Adipocyte (in vitro differentiated cells): ENCODE results near the gene ADPRHL1.

Experiments used
- DNase-seq: peaks from one replicate; pipeline ENCODE4 v3.0.0-alpha.2; 2015; ENCODE audit warnings: low read depth
- H3K27me3 ChIP-seq: replicated peaks from 2 replicates; pipeline ENCODE4 v1.7.0; 2013; ENCODE audit warnings: mild to moderate bottlenecking, low read length, moderate library complexity; ENCODE audit not compliant: control insufficient read depth, insufficient read depth
- H3K36me3 ChIP-seq: 2 replicates; pipeline ENCODE4 v1.7.0; 2013; ENCODE audit warnings: low read length, mild to moderate bottlenecking, moderate library complexity; ENCODE audit not compliant: control insufficient read depth, insufficient read depth, severe bottlenecking
- H3K4me1 ChIP-seq: 2 replicates; pipeline ENCODE4 v1.7.0; 2013; ENCODE audit warnings: mild to moderate bottlenecking, low read length, moderate library complexity; ENCODE audit not compliant: control insufficient read depth, insufficient read depth
- H3K4me3 ChIP-seq: 2 replicates; pipeline ENCODE4 v1.7.0; 2013; ENCODE audit warnings: mild to moderate bottlenecking, low read length, moderate library complexity
- H3K9ac ChIP-seq: 2 replicates; pipeline ENCODE4 v1.7.0; 2013; ENCODE audit warnings: mild to moderate bottlenecking, low read length, moderate library complexity
- H3K9me3 ChIP-seq: 2 replicates; pipeline ENCODE4 v1.7.0; 2013; ENCODE audit warnings: mild to moderate bottlenecking, low read length, moderate library complexity; ENCODE audit not compliant: control insufficient read depth

Gene ADPRHL1

GRCh38 chr13:113466383-113466782 is 13.1 kb upstream of the ADPRHL1 start:
- Histone ChIP-seq H3K36me3 (peaks cover 16% of the 10 kb centered on the region), H3K27me3 (no peaks in the 10 kb centered on the region), H3K4me1 (peaks cover 6% of the 10 kb centered on the region), H3K4me3 (no peak overlapping the region), H3K9me3 (no peaks in the 10 kb centered on the region), H3K9ac (no peak overlapping the region)
- DNase-seq, result no peak

DNA sequence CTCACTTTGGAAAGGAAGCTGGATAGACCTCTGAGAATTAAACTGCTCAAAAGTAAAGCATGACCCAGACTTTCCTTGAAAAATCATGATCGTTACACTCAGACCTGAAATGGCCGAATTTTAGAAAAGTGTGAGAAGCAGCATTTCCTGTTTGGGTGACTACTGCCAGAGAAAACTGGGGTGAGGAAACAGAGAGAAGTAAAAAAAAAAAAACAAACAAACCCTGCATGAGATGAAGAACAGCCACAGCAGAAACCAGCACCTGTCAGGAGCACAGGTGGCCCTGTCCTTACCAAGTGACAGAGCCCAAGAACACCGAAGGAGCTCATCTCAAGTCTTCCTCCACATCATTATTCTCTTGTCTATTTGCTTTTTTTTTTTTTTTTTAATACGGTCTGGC is 12.0 kb upstream of the ADPRHL1 start:
- Histone ChIP-seq H3K36me3 (peaks cover 23% of the 10 kb centered on the region), H3K9ac (no peak overlapping the region), H3K4me3 (no peak overlapping the region)

GRCh38 chr13:113464476-113464875 is 11.2 kb upstream of the ADPRHL1 start:
- Histone ChIP-seq H3K4me3 (no peak overlapping the region), H3K9ac (no peak overlapping the region), H3K4me1 (no peaks in the 10 kb centered on the region), H3K27me3 (no peaks in the 10 kb centered on the region), H3K9me3 (no peaks in the 10 kb centered on the region), H3K36me3 (peaks cover 32% of the 10 kb centered on the region)
- DNase-seq, result no peak

More for the DNA sequence above, 12.0 kb upstream of the ADPRHL1 start:
- Histone ChIP-seq H3K4me1 (peaks cover 6% of the 10 kb centered on the region), H3K27me3 (no peaks in the 10 kb centered on the region), H3K9me3 (no peaks in the 10 kb centered on the region)
- no peak for DNase-seq

DNA sequence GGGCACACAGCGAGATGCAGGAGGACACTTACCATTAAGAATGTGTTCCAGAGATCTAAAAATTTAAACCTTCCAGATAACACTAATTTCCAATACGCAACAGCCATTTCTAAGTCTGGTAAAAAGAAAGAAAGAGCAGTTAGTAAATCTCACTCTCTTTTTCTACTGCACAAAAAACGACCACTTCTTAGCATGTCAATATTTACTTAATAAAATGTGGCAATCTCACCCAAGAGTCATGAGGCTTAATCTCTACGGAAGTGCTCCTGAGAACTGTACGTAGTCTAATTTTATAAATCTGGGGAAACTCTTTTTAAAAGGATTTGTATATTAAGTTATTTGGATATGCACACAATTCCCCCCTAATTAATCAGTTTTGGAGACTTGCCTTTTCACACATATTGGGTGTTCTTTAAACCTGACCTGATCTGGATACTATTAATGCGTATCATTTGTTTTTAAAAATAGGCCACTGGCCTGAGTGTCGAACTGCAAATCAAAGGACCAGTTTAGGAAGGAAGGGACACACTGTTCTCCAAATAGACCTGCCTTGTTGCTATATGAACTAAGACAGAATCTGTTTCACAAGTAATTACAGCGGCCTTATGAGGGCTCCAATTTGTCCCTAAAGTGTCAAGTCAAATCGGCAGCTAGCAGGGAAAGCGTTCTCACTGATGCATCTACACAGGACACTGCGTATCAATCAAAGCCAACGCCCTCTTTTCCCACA is 7.9 kb upstream of the ADPRHL1 start:
- no peaks in the 10 kb centered on the region for H3K4me1 ChIP-seq
- peaks cover 46% of the 10 kb centered on the region for H3K36me3 ChIP-seq

DNA sequence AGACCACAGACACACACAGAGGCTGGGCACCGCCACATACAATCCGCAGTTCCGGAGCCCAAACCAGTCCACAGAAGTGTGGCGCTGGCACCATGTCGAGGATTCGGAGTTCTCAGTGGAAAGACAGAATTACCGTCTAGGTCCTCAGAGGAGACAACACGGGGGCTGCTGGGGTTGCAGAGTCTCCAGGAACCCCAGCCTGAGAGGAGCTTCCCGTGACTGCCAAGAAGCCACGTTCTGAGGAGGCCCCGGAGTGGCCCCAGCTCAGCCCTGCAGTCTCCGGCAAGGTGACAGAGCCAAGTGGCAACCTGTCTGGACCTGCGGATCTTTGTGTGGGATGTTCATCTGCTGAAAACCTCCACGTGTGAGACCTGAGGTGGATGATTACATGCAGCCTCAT is 7.3 kb upstream of the ADPRHL1 start:
- no peak overlapping the region for H3K4me3 ChIP-seq
- peaks cover 49% of the 10 kb centered on the region for H3K36me3 ChIP-seq
- no peak overlapping the region for H3K9ac ChIP-seq
- DNase-seq, result no peak
- H3K4me1 ChIP-seq, result no peaks in the 10 kb centered on the region
- H3K9me3 ChIP-seq, result no peaks in the 10 kb centered on the region
- no peaks in the 10 kb centered on the region for H3K27me3 ChIP-seq

More for the DNA sequence above, 7.9 kb upstream of the ADPRHL1 start:
- no peak for DNase-seq
- Histone ChIP-seq H3K27me3 (no peaks in the 10 kb centered on the region), H3K4me3 (no peak overlapping the region), H3K9me3 (no peaks in the 10 kb centered on the region), H3K9ac (no peak overlapping the region)

DNA sequence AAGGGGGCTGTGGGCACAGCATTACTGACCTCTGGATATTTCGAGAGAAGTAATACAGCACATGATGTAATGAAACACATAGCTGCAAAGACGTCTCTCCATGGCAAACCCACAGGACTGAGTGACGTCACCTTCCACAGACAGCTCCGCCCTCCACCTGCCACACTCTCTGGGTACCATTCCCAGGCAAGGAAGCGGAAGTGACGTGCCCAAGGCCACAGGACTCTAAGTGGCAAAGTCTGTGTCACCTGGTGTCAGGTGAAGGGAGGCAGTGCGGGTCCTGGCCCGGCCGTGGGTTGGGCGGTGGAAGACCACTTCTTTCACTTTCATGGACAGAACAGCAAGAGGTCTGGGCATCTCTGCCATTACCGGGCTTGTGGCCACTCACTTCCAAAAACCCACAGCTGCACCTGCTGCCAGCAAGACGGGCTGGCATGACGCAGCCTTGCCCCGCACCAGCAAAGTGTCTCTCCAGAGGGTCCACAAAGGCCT is 6.8 kb upstream of the ADPRHL1 start:
- DNase-seq, result no peak
- no peaks in the 10 kb centered on the region for H3K27me3 ChIP-seq
- no peaks in the 10 kb centered on the region for H3K4me1 ChIP-seq
- H3K4me3 ChIP-seq, result no peak overlapping the region
- H3K9ac ChIP-seq, result no peak overlapping the region
- no peaks in the 10 kb centered on the region for H3K9me3 ChIP-seq
- peaks cover 53% of the 10 kb centered on the region for H3K36me3 ChIP-seq

- peaks cover 55% of the 10 kb centered on the region for H3K36me3 ChIP-seq
- H3K4me1 ChIP-seq, result no peaks in the 10 kb centered on the region
- no peaks in the 10 kb centered on the region for H3K9me3 ChIP-seq
- H3K9ac ChIP-seq, result no peak overlapping the region
- H3K4me3 ChIP-seq, result no peak overlapping the region
- peak; percentile 7 for DNase-seq
- H3K27me3 ChIP-seq, result no peaks in the 10 kb centered on the region
Measured at GRCh38 chr13:113458253-113459065, 5.2 kb upstream of the ADPRHL1 start.

DNA sequence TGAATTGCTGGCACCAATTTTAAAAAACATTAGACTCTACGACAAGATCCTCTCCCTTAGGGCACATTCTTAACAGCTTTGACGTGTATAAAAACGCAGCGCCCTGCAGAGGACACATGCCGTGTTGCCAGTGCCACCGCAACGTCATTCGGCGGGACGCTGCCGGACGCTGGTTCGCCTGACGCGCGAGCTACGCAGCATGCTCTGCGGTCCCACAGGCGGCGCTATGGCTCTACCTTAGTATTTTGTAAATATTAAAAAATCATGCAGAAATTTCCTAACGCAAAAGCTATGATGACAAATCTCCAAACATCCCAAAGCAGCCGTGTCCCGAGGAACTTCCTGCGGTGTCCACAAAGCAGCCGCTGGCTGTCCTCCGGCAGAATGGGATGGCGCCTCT is 4.2 kb upstream of the ADPRHL1 start:
- H3K4me1 ChIP-seq, result no peaks in the 10 kb centered on the region
- no peak for DNase-seq
- no peak overlapping the region for H3K4me3 ChIP-seq
- H3K9ac ChIP-seq, result no peak overlapping the region
- H3K36me3 ChIP-seq, result peaks cover 59% of the 10 kb centered on the region
- no peaks in the 10 kb centered on the region for H3K9me3 ChIP-seq
- no peaks in the 10 kb centered on the region for H3K27me3 ChIP-seq

- H3K4me3 ChIP-seq, result no peak overlapping the region
- no peak for DNase-seq
- peaks cover 54% of the 10 kb centered on the region for H3K36me3 ChIP-seq
- H3K9me3 ChIP-seq, result no peaks in the 10 kb centered on the region
- no peak overlapping the region for H3K9ac ChIP-seq
- no peaks in the 10 kb centered on the region for H3K4me1 ChIP-seq
- no peaks in the 10 kb centered on the region for H3K27me3 ChIP-seq
Measured at GRCh38 chr13:113456116-113456702, 2.9 kb upstream of the ADPRHL1 start.

DNA sequence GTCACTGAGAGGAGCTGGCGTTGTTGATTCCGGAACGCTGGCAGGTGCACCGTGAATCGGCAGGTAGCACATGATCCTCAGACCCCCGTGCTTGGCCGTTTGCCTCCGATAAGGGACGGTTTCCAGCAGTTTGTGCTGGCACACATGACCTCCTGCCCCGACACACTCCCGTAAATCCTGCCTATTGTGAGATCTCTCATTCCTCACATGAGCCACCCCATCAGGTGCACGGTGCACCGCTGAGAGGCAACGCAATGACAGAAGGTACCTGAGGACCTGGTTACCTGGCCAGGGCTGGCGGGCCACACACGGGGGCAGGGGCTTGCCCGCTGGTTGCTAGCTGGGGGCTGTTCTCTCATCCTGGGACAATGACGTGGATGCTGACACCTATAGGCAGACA is 2.1 kb upstream of the ADPRHL1 start:
- Histone ChIP-seq H3K27me3 (no peaks in the 10 kb centered on the region), H3K36me3 (peaks cover 49% of the 10 kb centered on the region), H3K4me3 (no peak overlapping the region), H3K9me3 (no peaks in the 10 kb centered on the region), H3K9ac (no peak overlapping the region), H3K4me1 (no peaks in the 10 kb centered on the region)
- no peak for DNase-seq

- H3K9me3 ChIP-seq, result no peaks in the 10 kb centered on the region
- no peaks in the 10 kb centered on the region for H3K27me3 ChIP-seq
- no peak overlapping the region for H3K4me3 ChIP-seq
- peaks cover 2% of the 10 kb centered on the region for H3K4me1 ChIP-seq
- H3K36me3 ChIP-seq, result peaks cover 44% of the 10 kb centered on the region
- H3K9ac ChIP-seq, result no peak overlapping the region
- DNase-seq, result no peak
Measured at GRCh38 chr13:113454936-113455335, 1.6 kb upstream of the ADPRHL1 start.
